Fibroblast of pulmonary artery (primary cell): Measurements from ENCODE around the gene PRKAG2.

ENCODE experiments used
- DNase-seq: peaks from one replicate; pipeline ENCODE4 v3.0.0-alpha.2; 2010; ENCODE audit warnings: low read depth
- H3K4me3 ChIP-seq: replicated peaks from 2 replicates; pipeline ENCODE4 v1.5.1; 2011; ENCODE audit warnings: low read depth, mild to moderate bottlenecking, control low read depth, low read length, moderate library complexity
- TF ChIP-seq, protein P1 (sequence below): IDR thresholded peaks from 2 replicates; pipeline ENCODE4 v1.5.1; 2011; ENCODE audit warnings: mild to moderate bottlenecking, control low read depth, low read length, inconsistent platforms; ENCODE audit errors: missing control alignments

Gene PRKAG2

DNA sequence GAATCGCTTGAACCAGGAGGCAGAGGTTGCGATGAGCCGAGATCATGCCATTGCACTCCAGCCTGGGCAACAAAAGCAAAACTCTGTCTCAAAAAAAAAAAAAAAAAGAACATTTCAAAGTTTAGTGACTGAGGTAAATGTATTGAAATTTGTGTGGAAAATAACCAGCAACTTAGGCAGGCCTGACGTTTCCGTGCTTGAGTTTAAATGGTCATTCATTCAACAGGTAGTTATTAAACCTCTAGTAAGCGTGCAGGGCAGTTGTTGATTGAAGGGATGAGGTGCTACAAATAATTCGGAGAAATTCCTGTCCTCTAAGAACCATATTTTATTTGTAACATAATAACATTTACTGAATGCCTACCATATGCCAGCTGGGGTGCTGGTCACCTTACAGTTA is 135.3 kb downstream of the PRKAG2 start:
- TF ChIP-seq, protein P1, sequence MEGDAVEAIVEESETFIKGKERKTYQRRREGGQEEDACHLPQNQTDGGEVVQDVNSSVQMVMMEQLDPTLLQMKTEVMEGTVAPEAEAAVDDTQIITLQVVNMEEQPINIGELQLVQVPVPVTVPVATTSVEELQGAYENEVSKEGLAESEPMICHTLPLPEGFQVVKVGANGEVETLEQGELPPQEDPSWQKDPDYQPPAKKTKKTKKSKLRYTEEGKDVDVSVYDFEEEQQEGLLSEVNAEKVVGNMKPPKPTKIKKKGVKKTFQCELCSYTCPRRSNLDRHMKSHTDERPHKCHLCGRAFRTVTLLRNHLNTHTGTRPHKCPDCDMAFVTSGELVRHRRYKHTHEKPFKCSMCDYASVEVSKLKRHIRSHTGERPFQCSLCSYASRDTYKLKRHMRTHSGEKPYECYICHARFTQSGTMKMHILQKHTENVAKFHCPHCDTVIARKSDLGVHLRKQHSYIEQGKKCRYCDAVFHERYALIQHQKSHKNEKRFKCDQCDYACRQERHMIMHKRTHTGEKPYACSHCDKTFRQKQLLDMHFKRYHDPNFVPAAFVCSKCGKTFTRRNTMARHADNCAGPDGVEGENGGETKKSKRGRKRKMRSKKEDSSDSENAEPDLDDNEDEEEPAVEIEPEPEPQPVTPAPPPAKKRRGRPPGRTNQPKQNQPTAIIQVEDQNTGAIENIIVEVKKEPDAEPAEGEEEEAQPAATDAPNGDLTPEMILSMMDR = no peak
- DNase-seq = no peak
- H3K4me3 ChIP-seq = no peak overlapping the region

DNA sequence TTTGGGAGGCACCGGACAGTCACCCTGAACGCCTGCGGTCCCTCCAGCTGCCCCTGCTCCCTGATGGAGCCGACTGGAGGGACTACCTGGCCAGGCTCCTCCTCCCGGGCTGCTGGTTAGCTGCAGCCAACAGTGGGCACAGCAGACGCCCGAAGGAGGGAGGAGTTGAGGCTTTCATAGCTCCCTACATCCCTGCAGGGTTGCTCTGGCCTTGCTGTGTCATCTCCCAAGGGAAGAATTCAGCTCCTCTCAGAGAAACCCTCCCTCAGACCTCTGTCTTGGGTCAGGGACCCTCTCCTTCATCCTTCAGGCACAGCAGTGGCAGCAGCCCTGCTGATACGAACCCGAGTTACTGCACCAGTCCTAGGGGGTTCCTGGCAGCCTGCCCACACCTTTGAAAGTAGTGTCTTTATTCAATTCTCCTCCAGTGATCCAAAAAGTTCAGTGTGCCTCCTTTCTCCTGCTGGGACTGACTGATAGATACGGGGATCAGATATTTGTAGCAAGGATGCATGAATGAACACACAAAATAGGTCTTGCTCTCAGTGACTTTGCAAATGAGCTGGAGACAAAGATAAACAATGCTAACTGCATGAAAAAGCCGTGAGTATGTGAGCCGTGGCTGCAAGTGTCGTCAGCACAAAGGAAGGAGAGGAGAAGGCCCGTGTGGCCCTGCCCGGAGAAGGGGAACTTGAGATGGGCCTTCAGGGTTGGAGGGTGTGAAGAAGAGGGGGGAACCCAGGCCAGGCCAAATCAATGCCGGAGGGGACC is 136.6 kb downstream of the PRKAG2 start:
- no peak overlapping the region for H3K4me3 ChIP-seq
- no peak for DNase-seq
- TF ChIP-seq, protein P1 = no peak

DNA sequence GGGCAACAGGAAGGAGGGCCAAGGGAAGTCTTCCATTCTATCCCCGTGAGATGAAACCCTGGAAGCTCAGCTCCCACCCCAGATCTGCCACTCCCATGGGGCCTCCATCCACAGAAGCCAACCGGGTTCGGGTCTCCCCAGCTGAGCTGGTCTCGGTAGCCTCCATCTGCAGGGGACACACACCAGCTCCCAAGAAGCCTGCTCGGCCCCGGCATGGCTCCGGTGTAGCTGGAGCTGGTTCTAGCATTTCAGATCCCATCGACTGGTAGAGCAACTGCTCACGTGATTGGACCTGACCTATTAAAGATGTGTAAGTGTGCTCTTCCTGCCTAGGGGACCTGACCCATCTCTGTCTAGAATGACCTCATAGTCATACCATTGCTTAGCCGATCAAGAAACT is 138.0 kb downstream of the PRKAG2 start:
- TF ChIP-seq, protein P1 = no peak
- no peak for DNase-seq
- H3K4me3 ChIP-seq = no peak overlapping the region

DNA sequence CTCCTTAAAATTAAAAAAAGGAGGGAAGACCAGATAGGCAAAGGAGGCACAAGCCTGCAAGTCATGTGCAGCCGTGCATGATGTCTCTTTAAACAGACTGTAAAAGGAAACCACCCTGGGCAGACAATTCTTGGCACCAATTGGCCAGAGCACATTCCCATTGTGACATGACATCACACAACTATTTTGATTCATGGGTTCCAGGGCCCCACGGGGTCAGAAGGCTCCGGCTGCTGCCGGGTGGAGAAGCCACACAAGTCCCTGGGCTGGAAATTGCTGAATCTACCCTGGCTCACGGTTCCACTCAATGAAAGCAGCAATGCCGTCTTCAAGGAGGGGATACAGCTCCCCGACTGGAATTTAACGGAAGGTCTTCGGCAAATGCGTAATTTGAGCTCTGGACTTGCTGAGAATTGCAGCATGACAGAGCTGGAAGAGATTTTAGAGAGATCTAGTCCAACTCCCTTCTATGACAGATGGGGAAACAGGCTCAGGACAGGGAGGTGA is 140.5 kb downstream of the PRKAG2 start:
- H3K4me3 ChIP-seq = peak overlapping the region; percentile 34
- peak; percentile 95 for DNase-seq
- TF ChIP-seq, protein P1 = peak; percentile 55

DNA sequence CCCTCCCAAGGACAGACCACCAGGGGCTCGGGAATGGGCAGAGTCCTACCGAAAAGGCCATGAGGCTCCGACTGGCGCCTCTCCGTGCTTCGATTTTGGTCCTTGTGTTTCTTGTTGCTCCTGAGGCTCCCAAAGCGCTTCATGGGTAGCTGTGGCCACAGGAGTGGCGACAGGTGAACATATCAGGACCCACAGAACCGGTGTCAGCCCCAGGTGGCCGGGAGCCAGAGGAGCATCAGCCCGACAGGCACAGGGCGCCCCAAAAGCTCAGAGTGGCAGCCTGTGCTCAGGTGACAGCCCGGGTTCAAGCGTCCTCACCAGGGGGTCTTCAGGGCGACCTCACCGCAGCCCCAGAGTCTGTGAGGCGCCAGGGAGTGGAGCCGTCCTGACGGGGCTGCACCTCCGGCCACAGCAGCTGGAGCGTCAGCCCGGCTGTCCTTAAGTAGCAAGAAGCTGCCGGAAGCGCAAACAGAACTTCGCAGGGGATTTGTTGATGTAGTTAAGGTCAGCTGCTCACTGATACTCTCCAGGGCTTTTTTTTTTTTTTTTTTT is 141.0 kb downstream of the PRKAG2 start:
- peak overlapping the region; percentile 34 for H3K4me3 ChIP-seq
- DNase-seq = no peak
- TF ChIP-seq, protein P1 = no peak

DNA sequence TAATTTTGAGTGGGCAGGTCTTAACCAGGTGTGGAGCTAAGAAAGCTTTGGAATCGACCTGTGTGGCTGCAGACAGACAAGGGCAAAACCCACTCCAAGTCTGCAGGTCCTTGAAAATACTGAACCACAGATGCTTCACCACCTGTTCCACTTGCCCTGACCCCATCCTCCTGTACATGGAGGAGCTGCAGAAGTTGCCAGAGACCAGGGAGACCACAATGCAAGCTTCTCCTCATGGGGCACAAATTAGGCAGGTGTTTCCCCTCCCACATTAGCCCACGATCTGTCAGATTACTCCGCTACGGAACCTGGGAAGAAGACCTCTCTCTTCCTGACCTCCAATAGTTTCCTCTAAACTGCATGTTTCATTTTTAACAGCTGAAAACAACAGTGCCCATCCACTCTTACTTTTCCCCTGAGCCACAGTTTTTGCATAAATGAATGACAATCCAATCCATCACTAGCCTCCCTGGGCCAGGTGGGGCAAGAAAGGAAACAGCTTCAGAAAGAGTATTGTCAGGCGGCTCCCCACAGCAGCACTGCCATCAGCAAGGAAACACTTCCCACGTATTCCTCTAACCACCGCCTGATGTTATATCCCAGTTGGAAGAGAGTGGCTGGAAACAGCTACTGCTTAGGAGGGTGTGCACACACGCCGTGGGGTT is 141.6 kb downstream of the PRKAG2 start:
- TF ChIP-seq, protein P1 = no peak
- no peak for DNase-seq
- no peak overlapping the region for H3K4me3 ChIP-seq
